GM21381 (cell line): Measurements from ENCODE around the gene MINK1.
"Not testable (repeated sequence)": the region's sequence is repeated elsewhere in the genome, so short reads cannot be mapped to it uniquely, and the experiment has no call there.

Experiments
- ATAC-seq: cut with Tn5 transposase; IDR thresholded peaks from one replicate; pipeline ENCODE4 v1.9.1; 2021; ENCODE audit warnings: mild to moderate bottlenecking, moderate library complexity; ENCODE audit not compliant: unreplicated experiment

MINK1 gene

GRCh38 chr17:4843321-4844000, 10.3 kb downstream of the MINK1 start:
- no peak for ATAC-seq

DNA sequence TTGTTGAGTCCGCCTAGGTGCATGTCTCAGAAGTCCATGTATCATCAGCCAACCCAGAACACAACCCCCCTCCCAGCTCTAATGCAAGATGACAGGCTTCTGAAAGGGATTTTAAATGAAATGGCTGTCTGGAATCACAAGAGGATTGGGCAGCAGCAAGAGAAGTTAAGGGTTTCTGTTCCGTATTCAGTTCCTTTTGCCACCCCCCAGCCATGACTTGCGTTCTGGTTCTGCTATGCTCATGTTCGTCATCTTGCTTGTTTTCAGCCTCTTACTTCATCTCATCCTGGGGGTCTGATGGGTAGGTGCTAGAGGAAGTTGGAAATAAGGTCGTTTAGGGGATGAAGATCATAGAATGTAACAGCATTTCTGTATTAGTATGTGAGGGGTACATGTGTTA, 12.0 kb downstream of the MINK1 start:
- ATAC-seq, result no peak

DNA sequence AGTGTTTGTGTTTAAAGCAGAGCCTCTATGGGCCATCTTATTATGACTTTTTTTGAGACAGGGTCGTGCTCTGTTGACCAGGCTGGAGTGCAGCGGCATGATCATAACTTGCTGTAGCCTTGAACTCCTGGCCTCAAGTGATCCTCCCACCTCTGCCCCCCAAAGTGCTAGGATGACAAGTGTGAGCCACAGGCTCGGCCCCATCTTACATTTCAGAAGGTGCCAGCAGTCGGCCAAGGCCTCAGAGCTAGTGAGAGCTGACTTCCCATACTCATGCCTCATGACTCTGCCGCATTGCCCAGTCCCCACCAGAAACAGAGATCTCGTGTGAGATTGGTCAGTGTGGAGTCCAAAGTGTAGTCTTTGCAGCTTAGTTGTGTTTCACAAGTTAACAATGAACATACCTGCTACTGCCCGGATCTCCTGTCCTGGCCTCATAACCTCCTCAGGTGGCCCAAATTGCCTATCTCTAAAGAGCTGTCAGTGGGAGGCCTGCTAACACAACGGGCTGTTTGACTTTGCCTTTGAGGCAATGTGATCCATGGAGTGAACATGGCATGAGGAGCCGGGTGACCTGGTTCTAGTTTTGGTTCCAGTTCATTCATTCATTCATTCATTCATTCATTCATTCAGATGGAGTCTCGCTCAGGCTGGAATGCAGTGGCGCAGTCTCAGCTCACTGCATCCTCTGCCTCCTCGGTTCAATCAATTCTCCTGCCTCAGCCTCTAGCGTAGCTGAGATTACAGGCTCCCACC, 13.7 kb downstream of the MINK1 start:
- no peak for ATAC-seq

GRCh38 chr17:4849011-4849536, 15.9 kb downstream of the MINK1 start:
- no peak for ATAC-seq

DNA sequence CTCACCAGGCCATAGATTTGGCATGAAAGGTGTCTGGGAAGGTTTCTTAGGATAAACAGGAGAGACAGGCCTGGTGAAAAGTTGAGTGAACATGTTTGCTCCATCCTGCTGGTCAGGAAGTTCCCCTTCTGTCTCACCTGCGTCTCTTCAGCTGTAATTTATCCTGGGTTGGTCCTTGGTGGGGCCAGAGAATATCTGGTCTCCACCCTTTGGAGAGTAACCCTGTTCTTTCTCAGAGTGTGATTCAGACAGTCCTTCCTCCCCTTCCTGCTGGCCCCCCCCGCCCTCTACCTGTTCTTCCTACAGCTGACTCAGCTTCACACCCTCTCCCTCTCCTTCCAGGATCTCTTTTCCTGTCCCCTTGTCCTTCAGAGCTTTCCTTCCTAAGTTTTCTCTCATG, 17.1 kb downstream of the MINK1 start:
- no peak for ATAC-seq

DNA sequence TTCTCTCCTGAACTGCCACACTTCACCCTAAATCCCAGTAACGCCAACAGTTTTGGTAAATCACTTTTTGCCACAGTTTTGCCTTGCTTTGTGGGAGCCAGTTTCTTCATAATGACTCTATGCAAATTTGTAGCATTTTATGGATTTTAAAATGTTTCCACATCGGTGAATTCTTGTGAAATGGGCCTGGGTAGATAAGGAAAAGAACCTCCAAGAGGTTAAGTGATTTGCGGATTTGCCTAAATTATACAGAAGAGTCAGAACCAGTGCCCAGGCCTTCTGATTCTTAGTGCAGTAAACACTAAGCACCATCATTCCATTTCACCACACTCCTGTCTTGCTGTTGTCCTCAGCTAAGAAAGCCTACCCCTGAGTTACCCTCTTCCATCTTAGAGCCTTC, 17.9 kb downstream of the MINK1 start:
- ATAC-seq, result no peak

DNA sequence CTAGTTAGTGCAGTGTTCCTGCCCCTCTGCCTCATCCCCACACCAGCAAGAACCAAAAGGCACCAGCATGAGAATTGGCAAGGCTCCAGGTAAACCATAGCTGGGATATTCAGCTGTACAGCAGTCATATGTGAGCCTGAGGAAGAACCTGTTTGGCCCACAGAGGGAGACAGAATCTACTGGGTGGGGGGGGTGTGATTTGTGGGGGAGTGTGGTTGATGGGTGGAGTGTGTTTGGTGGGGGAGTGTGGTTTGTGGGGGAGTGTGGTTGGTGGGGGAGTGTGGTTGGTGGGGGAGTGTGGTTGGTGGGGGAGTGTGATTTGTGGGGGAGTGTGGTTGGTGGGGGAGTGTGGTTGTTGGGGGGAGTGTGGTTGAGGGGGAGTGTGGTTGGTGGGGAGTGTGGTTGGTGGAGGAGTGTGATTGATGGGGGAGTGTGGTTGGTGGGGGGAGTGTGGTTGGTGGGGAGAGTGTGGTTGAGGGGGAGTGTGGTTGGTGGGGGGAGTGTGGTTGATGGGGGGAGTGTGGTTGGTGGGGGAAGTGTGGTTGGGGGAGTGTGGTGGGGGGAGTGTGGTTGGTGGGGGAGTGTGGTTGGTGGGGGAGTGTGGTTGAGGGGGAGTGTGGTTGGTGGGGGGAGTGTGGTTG, 19.5 kb downstream of the MINK1 start:
- no peak for ATAC-seq

- no peak for ATAC-seq
Measured at GRCh38 chr17:4853208-4853671, 20.1 kb downstream of the MINK1 start.

- ATAC-seq, result no peak
Measured at GRCh38 chr17:4854111-4854681, 21.1 kb downstream of the MINK1 start.

- no peak for ATAC-seq
Measured at GRCh38 chr17:4856271-4856936, 23.3 kb downstream of the MINK1 start.

DNA sequence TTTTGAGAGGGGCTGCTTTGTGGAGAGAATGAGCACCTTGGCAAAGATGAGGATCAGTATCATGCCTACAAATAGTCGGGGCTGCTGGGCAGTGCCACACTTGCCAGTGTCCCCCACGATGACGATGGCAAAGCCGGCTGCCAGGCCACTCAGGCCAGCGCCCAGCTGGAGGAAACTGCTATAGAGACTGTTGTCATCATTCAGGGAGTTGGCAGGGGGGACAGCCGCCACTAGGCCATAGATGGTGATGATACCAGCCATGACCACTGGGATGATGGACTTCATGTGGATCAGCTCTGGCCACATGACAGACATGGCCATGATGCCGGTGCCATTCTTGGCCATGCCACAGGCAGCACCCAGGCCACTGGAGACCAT, 23.8 kb downstream of the MINK1 start:
- no peak for ATAC-seq

DNA sequence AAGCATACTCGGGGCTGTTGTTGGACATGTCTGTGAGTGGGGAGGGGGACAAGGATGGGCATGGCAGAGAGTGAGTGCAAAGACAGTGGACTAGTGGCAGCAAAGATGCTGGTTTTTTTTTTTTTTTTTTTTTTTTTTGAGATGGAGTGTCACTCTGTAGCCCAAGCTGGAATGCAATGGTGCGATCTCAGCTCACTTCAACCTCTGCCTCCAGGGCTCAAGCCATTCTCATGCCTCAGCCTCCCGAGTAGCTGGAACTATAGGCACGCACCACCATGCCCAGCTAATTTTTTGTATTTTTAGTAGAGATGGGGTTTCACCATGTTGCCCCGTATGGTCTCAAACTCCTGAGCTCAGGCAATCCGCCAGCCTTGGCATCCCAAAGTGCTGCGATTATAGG, 24.2 kb downstream of the MINK1 start:
- not testable (repeated sequence) for ATAC-seq

- ATAC-seq, result no peak
Measured at GRCh38 chr17:4858068-4858881, 25.1 kb downstream of the MINK1 start.

DNA sequence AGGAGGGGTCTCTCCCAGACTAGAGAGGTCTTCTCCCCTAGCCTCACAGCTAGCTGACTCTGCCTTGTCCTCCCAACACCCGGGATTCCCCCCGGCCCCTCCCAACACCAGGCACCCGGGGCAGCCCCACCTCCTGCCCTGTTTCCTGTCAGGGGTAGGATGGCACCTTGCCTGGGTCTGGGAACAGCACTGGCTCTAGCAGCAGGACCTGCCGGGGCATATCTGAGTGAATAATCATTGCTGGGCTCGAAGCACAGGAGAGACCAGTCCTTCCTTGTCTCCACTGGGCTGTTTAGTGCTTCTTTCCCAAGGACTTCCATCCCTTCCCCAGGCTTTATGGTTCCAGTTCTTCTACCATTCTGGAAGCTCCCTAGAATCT, 25.7 kb downstream of the MINK1 start:
- ATAC-seq, result no peak

- ATAC-seq, result no peak
Measured at GRCh38 chr17:4859816-4860625, 26.9 kb downstream of the MINK1 start.

GRCh38 chr17:4860651-4861050, 27.5 kb downstream of the MINK1 start:
- ATAC-seq, result no peak

GRCh38 chr17:4861052-4861451, 27.9 kb downstream of the MINK1 start:
- no peak for ATAC-seq

GRCh38 chr17:4862720-4863119, 29.6 kb downstream of the MINK1 start:
- no peak for ATAC-seq

DNA sequence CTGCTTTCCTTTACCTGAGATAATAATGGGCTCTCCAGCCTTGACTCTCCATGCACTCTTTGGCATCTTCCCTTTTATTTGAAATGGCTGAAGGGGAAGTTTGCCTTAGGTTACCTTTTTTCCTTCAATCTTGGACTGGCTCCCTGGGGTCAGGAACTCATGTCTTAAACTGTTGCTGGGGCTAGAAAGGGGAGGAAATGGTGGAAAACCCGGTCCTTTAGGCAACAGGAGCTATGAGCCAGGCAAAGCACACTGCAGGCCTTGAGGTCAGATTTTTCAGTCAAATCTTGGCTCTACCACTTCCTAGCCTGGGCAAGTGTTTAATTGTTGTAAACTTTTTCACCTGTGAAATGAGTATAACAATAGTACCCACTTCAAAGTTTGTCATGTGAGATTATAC, 30.2 kb downstream of the MINK1 start:
- no peak for ATAC-seq
